ENCODE results near the gene ZBED3. TPM values are rescaled to one million over a fixed set of nuclear protein-coding genes. Genes with fewer than 3 reads are reported as not detected.

Gene ZBED3
- 100 to 1,000 TPM in 1 of 5 donors, 10 to 100 TPM in 1, 1 to 10 TPM in 3; 5.7 to 132 (median 8.3) TPM for total RNA-seq
- 1 to 10 TPM; 3.1 to 5.0 (median 3.2) TPM for polyA plus RNA-seq
- long read RNA-seq, donor 1, full-length matches to known transcripts = 4 of 4 reads
- long read RNA-seq, donor 1, partial matches to known transcripts = 0 of 4 reads
- long read RNA-seq, donor 1, other reads (novel, unspliced or antisense) = 0 of 4 reads
- long read RNA-seq, donor 2, full-length matches to known transcripts = 4 of 4 reads
- long read RNA-seq, donor 2, partial matches to known transcripts = 0 of 4 reads
- long read RNA-seq, donor 2, other reads (novel, unspliced or antisense) = 0 of 4 reads
- long read RNA-seq, donor 3, full-length matches to known transcripts = 3 of 3 reads
- long read RNA-seq, donor 3, partial matches to known transcripts = 0 of 3 reads
- long read RNA-seq, donor 3, other reads (novel, unspliced or antisense) = 0 of 3 reads
- long read RNA-seq, donor 4, full-length matches to known transcripts = 1 of 1 reads
- long read RNA-seq, donor 4, partial matches to known transcripts = 0 of 1 reads
- long read RNA-seq, donor 4, other reads (novel, unspliced or antisense) = 0 of 1 reads
- long read RNA-seq, donor 5, full-length matches to known transcripts = 7 of 7 reads
- long read RNA-seq, donor 5, partial matches to known transcripts = 0 of 7 reads
- long read RNA-seq, donor 5, other reads (novel, unspliced or antisense) = 0 of 7 reads
- long read RNA-seq, donor 6, full-length matches to known transcripts = 10 of 10 reads
- long read RNA-seq, donor 6, partial matches to known transcripts = 0 of 10 reads
- long read RNA-seq, donor 6, other reads (novel, unspliced or antisense) = 0 of 10 reads
- long read RNA-seq, donor 7, full-length matches to known transcripts = 7 of 30 reads
- long read RNA-seq, donor 7, partial matches to known transcripts = 23 of 30 reads
- long read RNA-seq, donor 7, other reads (novel, unspliced or antisense) = 0 of 30 reads
- long read RNA-seq, donor 8, full-length matches to known transcripts = 5 of 5 reads
- long read RNA-seq, donor 8, partial matches to known transcripts = 0 of 5 reads
- long read RNA-seq, donor 8, other reads (novel, unspliced or antisense) = 0 of 5 reads
- long read RNA-seq, donor 9, full-length matches to known transcripts = 4 of 22 reads
- long read RNA-seq, donor 9, partial matches to known transcripts = 18 of 22 reads
- long read RNA-seq, donor 9, other reads (novel, unspliced or antisense) = 0 of 22 reads
- long read RNA-seq, donor 10, full-length matches to known transcripts = 4 of 4 reads
- long read RNA-seq, donor 10, partial matches to known transcripts = 0 of 4 reads
- long read RNA-seq, donor 10, other reads (novel, unspliced or antisense) = 0 of 4 reads

- no peaks in the 10 kb centered on the region for H3K9me3 ChIP-seq
Measured at GRCh38 chr5:77086689-77087483, at the start of gene ZBED3. Gene ZBED3, minus strand, starts transcription at chr5:77087285. Its CDS starts 9,407 bp downstream, at chr5:77077878.

GRCh38 chr5:77133061-77133758 is 46.1 kb upstream of the ZBED3 start:
- Histone ChIP-seq H3K9me3 (no peaks in the 10 kb centered on the region), H3K27me3 (no peaks in the 10 kb centered on the region), H3K4me1 (peaks cover 0 to 15% (median 7%) of the 10 kb centered on the region in 4 donors), H3K36me3 (no peaks in the 10 kb centered on the region), H3K4me3 (no peak overlapping the region), H3K27ac (no peak overlapping the region)
- DNase-seq = peak; percentile 32 to 59
- 62 to 81% (median 63%) methylated on average over 1 of the region's 1 CpG for WGBS, 5 donors
- intact Hi-C loops (cut with DNase I; ENCODE audit: low total_unique reads) = no loop called here
- TF ChIP-seq POLR2AphosphoS5 (IDR thresholded peaks at IDR 0.05) = peak in 1 of 3 donors; percentile 73
- no peak for TF ChIP-seq EP300 (IDR thresholded peaks at IDR 0.05)
- no peak for TF ChIP-seq CTCF (IDR thresholded peaks at IDR 0.05)

More at GRCh38 chr5:77086689-77087483, at the start of gene ZBED3:
- peak within 1 kb of the TSS; percentile 92 to 98 (median 95) for H3K27ac ChIP-seq
- peaks cover 0 to 37% (median 29%) of the 10 kb centered on the region in 4 donors for H3K4me1 ChIP-seq
- peak within 1 kb of the TSS; percentile 61 to 77 (median 70) for H3K4me3 ChIP-seq
- WGBS, 5 donors = 0 to 1% (median 1%) methylated on average over 23 to 63 of the region's 63 CpGs
- H3K36me3 ChIP-seq = peaks cover 0 to 19% (median 4%) of the 10 kb centered on the region in 4 donors
- no peaks in the 10 kb centered on the region for H3K27me3 ChIP-seq
- peak; percentile 13 for TF ChIP-seq EP300 (IDR thresholded peaks at IDR 0.05)
- TF ChIP-seq CTCF (IDR thresholded peaks at IDR 0.05) = no peak
- TF ChIP-seq POLR2A (IDR thresholded peaks at IDR 0.05) = peak in 1 of 4 donors; percentile 14
- peak in 2 of 3 donors; percentile 45 to 56 for TF ChIP-seq POLR2AphosphoS5 (IDR thresholded peaks at IDR 0.05)
- intact Hi-C loops (cut with DNase I; ENCODE audit: low total_unique reads) = no loop called here
- DNase-seq = peak; percentile 72 to 94

- Histone ChIP-seq H3K27me3 (no peaks in the 10 kb centered on the region), H3K4me3 (no peak overlapping the region), H3K36me3 (no peaks in the 10 kb centered on the region), H3K9me3 (no peaks in the 10 kb centered on the region), H3K4me1 (peaks cover 0 to 12% (median 5%) of the 10 kb centered on the region in 4 donors), H3K27ac (no peak overlapping the region)
- intact Hi-C loops (cut with DNase I; ENCODE audit: low total_unique reads) = no loop called here
- no peak for DNase-seq
- WGBS, 5 donors = 76 to 80% (median 77%) methylated on average over 3 of the region's 3 CpGs
- TF ChIP-seq POLR2A (IDR thresholded peaks at IDR 0.05) = no peak
- TF ChIP-seq EP300 (IDR thresholded peaks at IDR 0.05) = no peak
Measured at GRCh38 chr5:77131361-77131760, 44.3 kb upstream of the ZBED3 start.

All from stomach (tissue), 19 donors.